H1 (cell line): ENCODE results near the gene SERPINB8. TPM values are rescaled to one million over a fixed set of nuclear protein-coding genes. Genes with fewer than 3 reads are reported as not detected.

Source experiments
- CTCF ChIA-PET: fragments of 300-600 bp; sonication (Branson Sonifier 250); formaldehyde crosslinking; loops from one replicate; lab custom pipeline; 2021; ENCODE audit not compliant: partially characterized antibody; lab: Charles Lee
- POLR2A ChIA-PET: fragments of 300-600 bp; sonication (Branson Sonifier 250); formaldehyde crosslinking; loops from one replicate; lab custom pipeline; 2021; ENCODE audit warnings: inconsistent platforms; ENCODE audit not compliant: partially characterized antibody; lab: Charles Lee
- DNase-seq, 2 experiments: peaks; one replicate each; pipeline versions ENCODE4 v3.0.0 to v3.0.0-alpha.2; 2010 to 2022; ENCODE audit warnings: low spot score in 2 of 2, low read depth in 1 of 2, mixed read lengths in 1 of 2
- FAIRE-seq: peaks from 2 replicates; lab custom pipeline; 2011; peaks lifted over from hg19 to GRCh38; lab: Jason Lieb, UNC
- H2AFZ ChIP-seq: 2 replicates; pipeline ENCODE4 v1.8.1; 2012; ENCODE audit warnings: low read length, inconsistent platforms
- H2AK5ac ChIP-seq: 2 replicates; pipeline ENCODE4 v1.6.1; 2013; ENCODE audit warnings: low read depth, low read length
- H2BK120ac ChIP-seq: replicated peaks from 2 replicates; pipeline ENCODE3; 2013; ENCODE audit warnings: low read depth, low read length, inconsistent platforms
- H2BK12ac ChIP-seq: 2 replicates; pipeline ENCODE4 v1.6.1; 2013; ENCODE audit warnings: low read depth, low read length
- H2BK15ac ChIP-seq: 2 replicates; pipeline ENCODE4 v1.6.1; 2013; ENCODE audit warnings: low read length
- H2BK20ac ChIP-seq: 2 replicates; pipeline ENCODE4 v1.6.1; 2013; ENCODE audit warnings: low read length
- H2BK5ac ChIP-seq: 2 replicates; pipeline ENCODE4 v1.6.1; 2013; ENCODE audit warnings: low read depth, low read length
- H3K14ac ChIP-seq: 2 replicates; pipeline ENCODE4 v1.6.1; 2013; ENCODE audit warnings: inconsistent platforms; ENCODE audit not compliant: insufficient read length
- H3K18ac ChIP-seq: 2 replicates; pipeline ENCODE4 v1.6.1; 2013; ENCODE audit warnings: low read length; ENCODE audit errors: extremely low read depth
- H3K23ac ChIP-seq: 2 replicates; pipeline ENCODE4 v1.6.1; 2013; ENCODE audit warnings: inconsistent platforms; ENCODE audit not compliant: insufficient read length
- H3K23me2 ChIP-seq: 2 replicates; pipeline ENCODE4 v1.6.1; 2013; ENCODE audit warnings: low read depth, low read length
- H3K27ac ChIP-seq: 2 replicates; pipeline ENCODE4 v1.6.1; 2011; ENCODE audit warnings: low read depth, low read length, inconsistent platforms
- H3K27me3 ChIP-seq, 4 experiments: replicated peaks in 1 of 4; 1 replicate in 1 of 4; 2 replicates in 3 of 4; pipeline versions ENCODE4 v1.6.1 to v1.8.1; 2011 to 2013; ENCODE audit warnings: low read length in 3 of 4, mild to moderate bottlenecking in 3 of 4, inconsistent platforms in 2 of 4, mixed read lengths in 2 of 4, moderate library complexity in 1 of 4; ENCODE audit not compliant: control insufficient read depth in 3 of 4, insufficient read depth in 3 of 4; ENCODE audit errors: extremely low read depth in 1 of 4
- H3K36me3 ChIP-seq, 4 experiments: 2 replicates each; pipeline versions ENCODE4 v1.6.1 to v1.8.1; 2011 to 2013; ENCODE audit warnings: mild to moderate bottlenecking in 4 of 4, low read length in 3 of 4, moderate library complexity in 2 of 4, control low read depth in 1 of 4, inconsistent platforms in 1 of 4; ENCODE audit not compliant: insufficient read depth in 4 of 4, control insufficient read depth in 2 of 4
- H3K4ac ChIP-seq: replicated peaks from 2 replicates; pipeline ENCODE3; 2013; ENCODE audit warnings: low read length, low read depth, mixed read lengths, inconsistent platforms; ENCODE audit not compliant: insufficient read length
- H3K4me1 ChIP-seq, 4 experiments: replicated peaks in 1 of 4; 1 replicate in 1 of 4; 2 replicates in 3 of 4; pipeline versions ENCODE4 v1.6.1 to v1.8.1; 2011 to 2013; ENCODE audit warnings: low read length in 3 of 4, inconsistent platforms in 2 of 4, mixed read lengths in 1 of 4; ENCODE audit not compliant: insufficient read depth in 4 of 4, control insufficient read depth in 3 of 4
- H3K4me2 ChIP-seq, 2 experiments: 2 replicates each; pipeline versions ENCODE4 v1.6.1 to v1.8.1; 2011 to 2013; ENCODE audit warnings: low read depth in 2 of 2, low read length in 2 of 2, control low read depth in 1 of 2, inconsistent platforms in 1 of 2, mild to moderate bottlenecking in 1 of 2; ENCODE audit not compliant: insufficient read depth in 1 of 2
- H3K4me3 ChIP-seq, 4 experiments: fragments of 200-600, 300-600 bp in 1 of 4; sonication (generic), shearing (Covaris generic), sonication (Bioruptor Twin) in 1 of 4; 2 replicates each; pipeline versions ENCODE4 v1.5.1 to v1.8.1; 2011 to 2016; ENCODE audit warnings: low read length in 4 of 4, low read depth in 3 of 4, control low read depth in 2 of 4, inconsistent platforms in 2 of 4, mild to moderate bottlenecking in 2 of 4, mixed read lengths in 1 of 4, moderate library complexity in 1 of 4; ENCODE audit not compliant: insufficient read depth in 2 of 4; ENCODE audit errors: extremely low read depth in 1 of 4
- H3K56ac ChIP-seq: replicated peaks from 2 replicates; pipeline ENCODE3; 2013; ENCODE audit warnings: low read depth, mild to moderate bottlenecking, mixed read lengths, low read length, inconsistent platforms; ENCODE audit not compliant: insufficient read length
- H3K79me1 ChIP-seq: 2 replicates; pipeline ENCODE4 v1.6.1; 2013; ENCODE audit warnings: low read depth, low read length, control low read depth
- H3K79me2 ChIP-seq, 2 experiments: 2 replicates each; pipeline versions ENCODE4 v1.6.1 to v1.8.1; 2012 to 2013; ENCODE audit warnings: low read length in 2 of 2, mild to moderate bottlenecking in 2 of 2, inconsistent platforms in 1 of 2; ENCODE audit not compliant: insufficient read depth in 2 of 2, control insufficient read depth in 1 of 2
- H3K9ac ChIP-seq, 4 experiments: replicated peaks in 1 of 4; 1 replicate in 1 of 4; 2 replicates in 3 of 4; pipeline versions ENCODE4 v1.6.1 to v1.8.1; 2011 to 2013; ENCODE audit warnings: low read depth in 3 of 4, low read length in 3 of 4, control low read depth in 2 of 4, mild to moderate bottlenecking in 2 of 4, moderate library complexity in 2 of 4, inconsistent platforms in 1 of 4; ENCODE audit errors: extremely low read depth in 1 of 4
- H3K9me3 ChIP-seq, 2 experiments: 2 replicates each; pipeline versions ENCODE4 v1.6.1 to v1.8.1; 2012 to 2013; ENCODE audit warnings: mild to moderate bottlenecking in 2 of 2, moderate library complexity in 2 of 2, control low read depth in 1 of 2, inconsistent platforms in 1 of 2, low read depth in 1 of 2, low read length in 1 of 2, mixed read lengths in 1 of 2; ENCODE audit not compliant: insufficient read depth in 2 of 2
- H4K20me1 ChIP-seq, 2 experiments: replicated peaks in 1 of 2; 2 replicates each; pipeline versions ENCODE3 to v1.8.1; 2011 to 2013; ENCODE audit warnings: inconsistent platforms in 2 of 2, low read length in 2 of 2, mild to moderate bottlenecking in 1 of 2; ENCODE audit not compliant: insufficient read depth in 2 of 2, control insufficient read depth in 1 of 2
- H4K5ac ChIP-seq: 2 replicates; pipeline ENCODE4 v1.6.1; 2013; ENCODE audit warnings: low read length, low read depth, mixed read lengths, inconsistent platforms; ENCODE audit not compliant: insufficient read length
- H4K8ac ChIP-seq: 2 replicates; pipeline ENCODE4 v1.8.0; 2013; ENCODE audit warnings: mild to moderate bottlenecking, moderate library complexity, low read length, inconsistent platforms; ENCODE audit not compliant: insufficient read depth; ENCODE audit errors: extremely low read depth
- H4K91ac ChIP-seq: replicated peaks from 2 replicates; pipeline ENCODE3; 2013; ENCODE audit warnings: low read length, mixed read lengths, inconsistent platforms; ENCODE audit not compliant: insufficient read length
- BRCA1 ChIP-seq: IDR thresholded peaks from 2 replicates; pipeline ENCODE4 v1.6.1; 2012; ENCODE audit warnings: low read depth, low read length, improper control_type of control experiment
- SRF ChIP-seq: IDR thresholded peaks from 2 replicates; pipeline ENCODE4 v1.6.1; 2011; ENCODE audit warnings: mild to moderate bottlenecking, low read depth, low read length, moderate library complexity
- WGBS, 2 experiments: shearing (Covaris generic) in 1 of 2; methylation state at CpG; one replicate each; pipeline versions ENCODE4 v1.1.6 to v1.1.7; 2013 to 2015; ENCODE audit warnings: low lambda C conversion rate in 2 of 2, mixed read lengths in 2 of 2, inconsistent platforms in 1 of 2, low coverage in 1 of 2, missing lambda C conversion rate in 1 of 2; ENCODE audit not compliant: insufficient replicate concordance in 2 of 2, insufficient coverage in 1 of 2, insufficient read length in 1 of 2; ENCODE audit errors: extremely low coverage in 1 of 2, missing lambda C conversion rate in 1 of 2; 5-methylcytosine and 5-hydroxymethylcytosine counted together
- polyA plus RNA-seq, 7 experiments: library from polyadenylated mRNA; depleted of rRNA in 3 of 7; stranded (reverse) in 5 of 7; unstranded in 2 of 7; fragments of >200 nt in 5 of 7; fragments of 200-250 nt in 2 of 7; gene quantifications; 1 replicate in 5 of 7; 2 replicates in 1 of 7; 4 replicates in 1 of 7; pipeline versions ENCODE4 v1.2.1 to v1.2.3, GENCODE V29; 2011 to 2013; ENCODE audit warnings: missing spikeins in 2 of 7, mixed read lengths in 2 of 7
- total RNA-seq: library from RNA; stranded (reverse); fragmentation: NEBNext Ultra II Directional; extraction: Animal tissue kit (Norgen Biotek cat#: 25700); gene quantifications from 2 replicates; pipeline ENCODE4 v1.2.1, GENCODE V29; 2021
- TF ChIP-seq, protein P1 (sequence below), 3 experiments: IDR thresholded peaks; 1 replicate in 2 of 3; 2 replicates in 1 of 3; pipeline versions ENCODE4 v1.5.1 to v1.6.1; 2011; ENCODE audit warnings: low read length in 3 of 3, mild to moderate bottlenecking in 3 of 3, inconsistent platforms in 2 of 3, low read depth in 1 of 3, moderate library complexity in 1 of 3; ENCODE audit not compliant: insufficient read depth in 1 of 3; ENCODE audit errors: control extremely low read depth in 1 of 3

SERPINB8 gene
- total and polyA plus RNA-seq, 2 of the 8 experiments (the other 6 are each of a cell fraction or from before 2014, with no cell fraction given): 0.42 to 1.2 TPM

- FAIRE-seq: no peak
- Histone ChIP-seq H3K36me3 (no peaks in the 10 kb centered on the region), H3K18ac (no peak overlapping the region), H3K4me3 (no peak overlapping the region), H2BK20ac (no peak overlapping the region), H4K20me1 (no peaks in the 10 kb centered on the region), H2BK5ac (no peak overlapping the region), H2AFZ (no peak overlapping the region), H3K79me2 (no peaks in the 10 kb centered on the region), H3K27me3 (no peaks in the 10 kb centered on the region), H3K9ac (no peak overlapping the region)
- WGBS, 2 experiments: 87% methylated on average over 6 of the region's 6 CpGs; no CpG with 5 or more reads in 1 of the 2 experiments
- TF ChIP-seq SRF (no peak), BRCA1 (no peak)
- TF ChIP-seq, protein P1, sequence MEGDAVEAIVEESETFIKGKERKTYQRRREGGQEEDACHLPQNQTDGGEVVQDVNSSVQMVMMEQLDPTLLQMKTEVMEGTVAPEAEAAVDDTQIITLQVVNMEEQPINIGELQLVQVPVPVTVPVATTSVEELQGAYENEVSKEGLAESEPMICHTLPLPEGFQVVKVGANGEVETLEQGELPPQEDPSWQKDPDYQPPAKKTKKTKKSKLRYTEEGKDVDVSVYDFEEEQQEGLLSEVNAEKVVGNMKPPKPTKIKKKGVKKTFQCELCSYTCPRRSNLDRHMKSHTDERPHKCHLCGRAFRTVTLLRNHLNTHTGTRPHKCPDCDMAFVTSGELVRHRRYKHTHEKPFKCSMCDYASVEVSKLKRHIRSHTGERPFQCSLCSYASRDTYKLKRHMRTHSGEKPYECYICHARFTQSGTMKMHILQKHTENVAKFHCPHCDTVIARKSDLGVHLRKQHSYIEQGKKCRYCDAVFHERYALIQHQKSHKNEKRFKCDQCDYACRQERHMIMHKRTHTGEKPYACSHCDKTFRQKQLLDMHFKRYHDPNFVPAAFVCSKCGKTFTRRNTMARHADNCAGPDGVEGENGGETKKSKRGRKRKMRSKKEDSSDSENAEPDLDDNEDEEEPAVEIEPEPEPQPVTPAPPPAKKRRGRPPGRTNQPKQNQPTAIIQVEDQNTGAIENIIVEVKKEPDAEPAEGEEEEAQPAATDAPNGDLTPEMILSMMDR (IDR thresholded peaks at IDR 0.05; ENCODE audit: control extremely low read depth in 1 of 3, insufficient read depth in 1 of 3, low read depth in 1 of 3, low read length in 3 of 3): no peak
- TF ChIP-seq, all 59 proteins: peak for 0
- Histone ChIP-seq H3K14ac (no peak overlapping the region), H3K27ac (no peak overlapping the region), H3K4me2 (no peak overlapping the region), H4K8ac (no peak overlapping the region), H3K9me3 (no peaks in the 10 kb centered on the region), H2BK120ac (no peak overlapping the region), H2BK12ac (no peak overlapping the region), H2BK15ac (no peak overlapping the region), H3K4ac (no peak overlapping the region), H3K4me1 (peaks cover 0 to 3% (median 0%) of the 10 kb centered on the region in 4 experiments; a peak in 1 of 7 replicates), H3K23ac (no peak overlapping the region), H3K79me1 (no peaks in the 10 kb centered on the region), H3K56ac (no peak overlapping the region), H4K5ac (no peak overlapping the region), H4K91ac (no peak overlapping the region), H3K23me2 (no peaks in the 10 kb centered on the region), H2AK5ac (no peak overlapping the region)
- no peak for DNase-seq
- ChIA-PET POLR2A (no interaction called here), CTCF (no interaction called here)
These were observed 62.4 kb downstream of the SERPINB8 start for GRCh38 chr18:64032312-64032711.
